ACC112 (cell line): ENCODE measurements around the gene DYTN.
"Not testable (repeated sequence)": the region's sequence is repeated elsewhere in the genome, so short reads cannot be mapped to it uniquely, and the experiment has no call there.

Source experiments
- H2AFZ ChIP-seq: fragments of 200-600 bp; sonication (generic); one replicate; pipeline ENCODE4 v1.6.0; 2017; ENCODE audit warnings: antibody characterized with exemption, low read length; ENCODE audit not compliant: unreplicated experiment
- H3K27ac ChIP-seq: fragments of 200-600 bp; sonication (generic); 2 replicates; pipeline ENCODE4 v1.5.1; 2014; ENCODE audit warnings: low read depth, mild to moderate bottlenecking, antibody characterized with exemption, low read length, moderate library complexity
- H3K27me3 ChIP-seq: fragments of 200-600 bp; sonication (generic); 2 replicates; pipeline ENCODE4 v1.6.1; 2014; ENCODE audit warnings: mild to moderate bottlenecking, antibody characterized with exemption, low read length, moderate library complexity, mixed read lengths; ENCODE audit not compliant: insufficient read depth
- H3K36me3 ChIP-seq: fragments of 200-600 bp; sonication (generic); 2 replicates; pipeline ENCODE4 v1.6.1; 2016; ENCODE audit warnings: mild to moderate bottlenecking, antibody characterized with exemption, low read length, moderate library complexity, mixed read lengths; ENCODE audit not compliant: insufficient read depth
- H3K4me1 ChIP-seq: fragments of 200-600 bp; sonication (generic); one replicate; pipeline ENCODE4 v1.6.1; 2016; ENCODE audit warnings: low read length, mixed read lengths; ENCODE audit not compliant: insufficient read depth, unreplicated experiment, control insufficient read depth
- H3K4me3 ChIP-seq: fragments of 200-600 bp; sonication (generic); 2 replicates; pipeline ENCODE4 v1.5.1; 2014; ENCODE audit warnings: mild to moderate bottlenecking, low read depth, low read length
- H3K79me2 ChIP-seq: fragments of 200-600 bp; sonication (generic); one replicate; pipeline ENCODE4 v1.6.0; 2016; ENCODE audit warnings: low read length; ENCODE audit not compliant: control insufficient read depth, unreplicated experiment, insufficient read depth

DYTN gene

GRCh38 chr2:206728277-206729199, 10.3 kb upstream of the DYTN start:
- H3K27ac ChIP-seq = no peak overlapping the region
- no peak overlapping the region for H3K4me3 ChIP-seq
- peaks cover 48% of the 10 kb centered on the region for H3K27me3 ChIP-seq
- H3K36me3 ChIP-seq = no peaks in the 10 kb centered on the region
- no peaks in the 10 kb centered on the region for H3K4me1 ChIP-seq
- no peak overlapping the region for H2AFZ ChIP-seq
- no peaks in the 10 kb centered on the region for H3K79me2 ChIP-seq

- Histone ChIP-seq H3K79me2 (no peaks in the 10 kb centered on the region), H3K27ac (no peak overlapping the region), H3K4me3 (no peak overlapping the region), H3K4me1 (no peaks in the 10 kb centered on the region), H3K27me3 (peaks cover 43% of the 10 kb centered on the region), H3K36me3 (no peaks in the 10 kb centered on the region), H2AFZ (no peak overlapping the region)
Measured at GRCh38 chr2:206727287-206727686, 9.1 kb upstream of the DYTN start.

DNA sequence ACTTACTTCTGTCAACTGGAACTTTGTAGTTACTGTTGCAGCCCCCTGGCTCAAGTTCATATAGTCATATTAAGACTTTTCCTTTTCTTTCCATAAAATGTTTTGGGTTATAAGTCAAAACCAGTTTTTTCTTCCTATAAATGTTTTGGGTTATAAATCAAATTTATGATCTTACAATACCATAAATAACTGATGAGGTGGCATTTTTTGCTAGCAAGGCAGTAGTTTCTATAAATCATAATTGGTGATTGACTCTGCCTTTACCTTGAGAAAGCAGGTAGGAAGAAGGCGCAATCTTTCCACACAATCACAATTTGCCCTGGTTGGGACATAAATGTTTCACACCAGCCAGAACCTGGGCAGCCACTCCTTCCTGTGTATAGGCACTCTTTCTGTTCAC, 5.1 kb upstream of the DYTN start:
- Histone ChIP-seq H3K27me3 (peaks cover 40% of the 10 kb centered on the region), H3K27ac (no peak overlapping the region), H3K4me3 (no peak overlapping the region), H3K36me3 (no peaks in the 10 kb centered on the region), H3K4me1 (no peaks in the 10 kb centered on the region), H3K79me2 (no peaks in the 10 kb centered on the region), H2AFZ (no peak overlapping the region)

DNA sequence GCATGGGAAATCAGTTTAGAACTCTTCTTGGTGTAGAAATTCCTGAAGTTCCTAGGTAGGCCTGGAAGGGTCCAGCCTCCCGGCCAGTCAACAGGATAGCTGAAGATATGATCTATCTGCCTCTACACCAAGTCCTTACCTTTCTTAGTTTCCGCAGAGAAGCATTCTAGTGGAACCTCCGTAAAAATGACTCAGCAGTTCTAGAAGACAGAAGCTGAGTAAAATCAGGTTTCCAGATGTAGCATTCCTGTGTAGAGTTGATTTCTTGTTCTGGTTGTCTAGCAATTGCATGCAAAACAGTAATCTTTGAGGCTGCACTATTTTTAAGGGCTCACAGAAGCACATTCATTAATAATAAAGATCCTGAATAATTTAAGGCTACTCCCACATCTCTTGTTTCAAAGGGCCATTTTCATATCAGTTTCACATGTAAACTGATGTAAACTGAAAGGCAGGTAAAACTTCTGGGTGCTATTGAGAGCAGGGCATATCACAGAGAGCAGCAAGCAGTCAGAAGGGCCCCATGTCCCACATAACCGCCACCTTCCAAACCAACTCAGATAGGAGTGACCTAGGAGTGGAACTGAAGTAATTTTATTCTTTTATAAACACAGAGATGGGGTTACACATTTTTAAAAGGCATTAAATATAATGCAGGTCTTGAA, 3.2 kb upstream of the DYTN start:
- Histone ChIP-seq H2AFZ (no peak overlapping the region), H3K36me3 (no peaks in the 10 kb centered on the region), H3K79me2 (no peaks in the 10 kb centered on the region), H3K27me3 (peaks cover 44% of the 10 kb centered on the region), H3K27ac (no peak overlapping the region), H3K4me3 (no peak overlapping the region), H3K4me1 (no peaks in the 10 kb centered on the region)

DNA sequence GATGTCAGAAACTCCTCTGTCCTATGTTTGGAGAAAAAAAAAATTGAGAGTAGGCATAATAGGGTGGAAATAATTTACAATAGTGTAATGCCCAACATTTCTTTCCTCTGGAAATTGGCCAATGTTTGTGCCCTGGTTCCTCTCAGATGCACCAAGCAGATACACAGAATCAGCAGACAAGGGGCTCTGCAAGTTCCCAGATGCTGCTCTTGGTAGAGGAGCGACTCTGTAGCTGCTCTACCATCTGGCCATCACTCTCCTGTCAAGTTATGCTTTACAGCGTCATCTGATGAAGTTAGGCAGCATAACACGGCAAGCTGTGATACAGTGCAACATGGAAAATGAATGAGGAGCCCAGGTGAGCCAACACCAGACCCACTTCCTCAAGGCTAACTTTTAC, 1.6 kb downstream of the DYTN start:
- no peaks in the 10 kb centered on the region for H3K36me3 ChIP-seq
- no peak overlapping the region for H3K4me3 ChIP-seq
- H3K4me1 ChIP-seq = no peaks in the 10 kb centered on the region
- H3K27me3 ChIP-seq = peaks cover 29% of the 10 kb centered on the region
- H2AFZ ChIP-seq = no peak overlapping the region
- no peak overlapping the region for H3K27ac ChIP-seq
- no peaks in the 10 kb centered on the region for H3K79me2 ChIP-seq

GRCh38 chr2:206715183-206715582, 3.0 kb downstream of the DYTN start:
- not testable (repeated sequence) for H3K4me1 ChIP-seq, H3K4me3 ChIP-seq, H3K36me3 ChIP-seq, H3K79me2 ChIP-seq, H3K27ac ChIP-seq, H2AFZ ChIP-seq
- H3K27me3 ChIP-seq = peaks cover 28% of the 10 kb centered on the region

DNA sequence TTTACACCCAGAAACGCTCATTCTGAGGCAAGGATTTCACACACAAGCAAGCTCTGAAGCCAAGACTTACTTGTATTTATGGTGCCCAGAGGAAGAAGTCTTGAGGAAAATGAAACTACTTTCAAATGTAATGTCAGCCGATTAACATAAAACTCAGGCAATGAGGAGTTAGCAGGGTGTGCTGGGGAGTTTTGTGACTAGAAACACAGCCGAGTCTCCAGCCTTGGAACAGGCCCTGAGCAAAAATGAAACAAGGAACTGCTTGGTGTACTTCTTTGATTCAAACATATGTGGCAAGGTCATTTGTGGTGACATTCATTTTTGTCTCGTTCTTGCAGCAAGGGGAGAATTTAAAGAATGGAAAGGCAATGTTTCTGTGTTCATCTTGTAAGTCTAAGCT, 4.5 kb downstream of the DYTN start:
- H3K79me2 ChIP-seq = no peaks in the 10 kb centered on the region
- H3K27me3 ChIP-seq = peaks cover 24% of the 10 kb centered on the region
- H3K36me3 ChIP-seq = no peaks in the 10 kb centered on the region
- H3K27ac ChIP-seq = no peak overlapping the region
- peak overlapping the region; percentile 43 for H3K4me3 ChIP-seq
- H3K4me1 ChIP-seq = no peaks in the 10 kb centered on the region
- peak overlapping the region; percentile 72 for H2AFZ ChIP-seq

GRCh38 chr2:206708286-206708685, 9.9 kb downstream of the DYTN start:
- peaks cover 44% of the 10 kb centered on the region for H3K27me3 ChIP-seq
- H3K36me3 ChIP-seq = no peaks in the 10 kb centered on the region
- H3K4me1 ChIP-seq = no peaks in the 10 kb centered on the region
- no peaks in the 10 kb centered on the region for H3K79me2 ChIP-seq
- H2AFZ ChIP-seq = no peak overlapping the region
- no peak overlapping the region for H3K4me3 ChIP-seq
- H3K27ac ChIP-seq = no peak overlapping the region

DNA sequence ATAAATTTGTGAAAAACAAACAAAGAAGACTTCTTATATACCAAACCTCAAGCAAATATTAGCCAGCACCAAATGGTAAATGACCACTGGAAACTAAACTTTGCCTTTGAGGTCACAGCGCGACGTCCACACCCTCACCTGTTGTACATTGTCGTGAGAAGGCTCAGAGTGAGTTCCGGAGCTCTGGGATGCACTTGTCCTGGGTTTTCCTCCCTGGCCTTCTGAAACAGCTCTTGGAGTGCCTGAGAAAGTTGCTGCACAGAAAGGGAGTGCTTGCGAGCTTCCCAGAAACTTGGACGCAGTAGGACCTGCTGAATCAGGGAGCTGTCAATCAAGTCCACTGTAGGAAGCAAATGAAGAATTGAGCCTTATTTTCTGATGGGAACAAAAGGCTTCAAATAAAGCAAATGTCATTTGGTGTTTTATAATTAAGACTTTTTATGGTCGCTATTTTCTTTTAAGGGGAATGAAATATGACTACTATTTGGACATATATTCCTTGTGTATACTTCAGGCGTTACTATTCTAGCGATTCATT, 11.0 kb downstream of the DYTN start:
- Histone ChIP-seq H2AFZ (no peak overlapping the region), H3K4me3 (no peak overlapping the region), H3K36me3 (no peaks in the 10 kb centered on the region), H3K27me3 (peaks cover 53% of the 10 kb centered on the region), H3K4me1 (no peaks in the 10 kb centered on the region), H3K79me2 (no peaks in the 10 kb centered on the region), H3K27ac (no peak overlapping the region)

GRCh38 chr2:206701952-206702605, 16.1 kb downstream of the DYTN start:
- Histone ChIP-seq H2AFZ (no peak overlapping the region), H3K4me1 (no peaks in the 10 kb centered on the region), H3K36me3 (no peaks in the 10 kb centered on the region), H3K79me2 (no peaks in the 10 kb centered on the region), H3K27me3 (peaks cover 37% of the 10 kb centered on the region), H3K4me3 (no peak overlapping the region), H3K27ac (no peak overlapping the region)
